Uterus (tissue), 4 donors: Measurements from ENCODE around the gene GATAD1. TPM values are rescaled to one million over a fixed set of nuclear protein-coding genes. Genes with fewer than 3 reads are reported as not detected.

Experiments
- DNase-seq, 2 donors: peaks; one replicate each; pipeline ENCODE4 v3.0.0-alpha.2; 2019 to 2020
- H3K27ac ChIP-seq, 2 donors: fragments of 200-600 bp; sonication (generic); 1 replicate in 1 of 2; 2 replicates in 1 of 2; pipeline ENCODE4 v1.5.1; 2016 to 2018
- H3K27me3 ChIP-seq, 2 donors: fragments of 200-600 bp; sonication (generic); one replicate each; pipeline ENCODE4 v1.5.1; 2018 to 2019; ENCODE audit warnings: control low read depth in 1 of 2
- H3K36me3 ChIP-seq, 2 donors: fragments of 200-600 bp; sonication (generic); one replicate each; pipeline ENCODE4 v1.5.1; 2019; ENCODE audit warnings: control low read depth in 1 of 2
- H3K4me1 ChIP-seq, 2 donors: fragments of 200-600 bp; sonication (generic); one replicate each; pipeline ENCODE4 v1.5.1; 2018 to 2019; ENCODE audit warnings: control low read depth in 1 of 2
- H3K4me3 ChIP-seq, 2 donors: fragments of 200-600 bp; sonication (generic); 1 replicate in 1 of 2; 2 replicates in 1 of 2; pipeline ENCODE4 v1.5.1; 2018 to 2019; ENCODE audit warnings: mild to moderate bottlenecking in 1 of 2
- H3K9me3 ChIP-seq, 2 donors: fragments of 200-600 bp; sonication (generic); one replicate each; pipeline ENCODE4 v1.5.1; 2019; ENCODE audit warnings: control low read depth in 1 of 2
- CTCF ChIP-seq, 4 experiments: fragments of 200-600 bp in 2 of 4; fragments of 450-650 bp in 2 of 4; sonication (generic) in 2 of 4; IDR thresholded peaks; one replicate each; pipeline ENCODE4 v1.5.1; 2016 to 2019; ENCODE audit warnings: antibody characterized with exemption in 4 of 4, mild to moderate bottlenecking in 2 of 4, moderate library complexity in 1 of 4
- POLR2A ChIP-seq, 2 donors: fragments of 450-650 bp; IDR thresholded peaks; one replicate each; pipeline ENCODE4 v1.6.1; 2016; ENCODE audit warnings: antibody characterized with exemption in 2 of 2, mild to moderate bottlenecking in 1 of 2, moderate library complexity in 1 of 2
- intact Hi-C: fragments of 100-400 bp; cut with DNase I; formaldehyde crosslinking; loops from one replicate; pipeline ENCODE4 v1.15.1; 2023; ENCODE audit warnings: low total_unique reads
- total RNA-seq, 4 donors: library from RNA; depleted of rRNA in 3 of 4; stranded (reverse); fragments of >200 nt in 3 of 4; gene quantifications; one replicate each; pipeline versions ENCODE4 v1.1.0 to v1.2.4, GENCODE V29; 2014 to 2023
- donor health status: DM: yes; HTN: yes; CAD: no.

GATAD1 gene
- total RNA-seq, 4 donors from 2014 or later = 41.2 to 62.2 (median 54.9) TPM

- H3K9me3 ChIP-seq = no peaks in the 10 kb centered on the region
- no peak overlapping the region for H3K4me3 ChIP-seq
- TF ChIP-seq POLR2A (IDR thresholded peaks at IDR 0.05) = no peak
- TF ChIP-seq CTCF (IDR thresholded peaks at IDR 0.05) = no peak
- H3K36me3 ChIP-seq = no peaks in the 10 kb centered on the region
- no peaks in the 10 kb centered on the region for H3K27me3 ChIP-seq
- no peak for DNase-seq
- H3K4me1 ChIP-seq = no peaks in the 10 kb centered on the region
- no peak overlapping the region for H3K27ac ChIP-seq
- intact Hi-C loops = no loop called here
Observed at GRCh38 chr7:92427193-92427592, 20.1 kb upstream of the GATAD1 start.

GRCh38 chr7:92432299-92432946 lies 14.9 kb upstream of the GATAD1 start:
- H3K4me3 ChIP-seq = no peak overlapping the region
- intact Hi-C loops = no loop called here

GRCh38 chr7:92433019-92433418 lies 14.3 kb upstream of the GATAD1 start:
- Histone ChIP-seq H3K27ac (no peak overlapping the region), H3K4me3 (no peak overlapping the region), H3K36me3 (no peaks in the 10 kb centered on the region), H3K9me3 (no peaks in the 10 kb centered on the region), H3K4me1 (no peaks in the 10 kb centered on the region), H3K27me3 (no peaks in the 10 kb centered on the region)
- intact Hi-C loops = no loop called here
- no peak for DNase-seq
- TF ChIP-seq CTCF (IDR thresholded peaks at IDR 0.05) (no peak), POLR2A (IDR thresholded peaks at IDR 0.05) (no peak)

More at GRCh38 chr7:92432299-92432946, 14.9 kb upstream of the GATAD1 start:
- H3K27me3 ChIP-seq = no peaks in the 10 kb centered on the region
- TF ChIP-seq CTCF (IDR thresholded peaks at IDR 0.05) (no peak), POLR2A (IDR thresholded peaks at IDR 0.05) (no peak)
- no peak overlapping the region for H3K27ac ChIP-seq
- DNase-seq = no peak
- no peaks in the 10 kb centered on the region for H3K9me3 ChIP-seq
- H3K36me3 ChIP-seq = no peaks in the 10 kb centered on the region
- no peaks in the 10 kb centered on the region for H3K4me1 ChIP-seq

- Histone ChIP-seq H3K36me3 (no peaks in the 10 kb centered on the region), H3K27ac (no peak overlapping the region), H3K27me3 (no peaks in the 10 kb centered on the region), H3K4me1 (no peaks in the 10 kb centered on the region), H3K4me3 (no peak overlapping the region), H3K9me3 (no peaks in the 10 kb centered on the region)
- intact Hi-C loops = no loop called here
- TF ChIP-seq POLR2A (IDR thresholded peaks at IDR 0.05) (no peak), CTCF (IDR thresholded peaks at IDR 0.05) (no peak)
- DNase-seq = no peak
Observed at GRCh38 chr7:92435542-92435941, 11.7 kb upstream of the GATAD1 start.

- no peaks in the 10 kb centered on the region for H3K9me3 ChIP-seq
- H3K4me1 ChIP-seq = no peaks in the 10 kb centered on the region
- no peak overlapping the region for H3K27ac ChIP-seq
- H3K4me3 ChIP-seq = no peak overlapping the region
- no peaks in the 10 kb centered on the region for H3K36me3 ChIP-seq
- no peaks in the 10 kb centered on the region for H3K27me3 ChIP-seq
- DNase-seq = no peak
- TF ChIP-seq CTCF (IDR thresholded peaks at IDR 0.05) (no peak), POLR2A (IDR thresholded peaks at IDR 0.05) (no peak)
- intact Hi-C loops = no loop called here
Observed at GRCh38 chr7:92436612-92437445, 10.5 kb upstream of the GATAD1 start.
